DMS153 treated with DMSO at 0.1 percent for 48 hours (cell line): ENCODE results near the gene MED7.

Experiments used
- DNase-seq: peaks from one replicate; lab custom pipeline; 2025; ENCODE audit not compliant: unreplicated experiment; lab: John Stamatoyannopoulos, UW

Gene MED7

GRCh38 chr5:157107508-157107907 is 35.2 kb downstream of the MED7 start:
- no peak for DNase-seq

DNA sequence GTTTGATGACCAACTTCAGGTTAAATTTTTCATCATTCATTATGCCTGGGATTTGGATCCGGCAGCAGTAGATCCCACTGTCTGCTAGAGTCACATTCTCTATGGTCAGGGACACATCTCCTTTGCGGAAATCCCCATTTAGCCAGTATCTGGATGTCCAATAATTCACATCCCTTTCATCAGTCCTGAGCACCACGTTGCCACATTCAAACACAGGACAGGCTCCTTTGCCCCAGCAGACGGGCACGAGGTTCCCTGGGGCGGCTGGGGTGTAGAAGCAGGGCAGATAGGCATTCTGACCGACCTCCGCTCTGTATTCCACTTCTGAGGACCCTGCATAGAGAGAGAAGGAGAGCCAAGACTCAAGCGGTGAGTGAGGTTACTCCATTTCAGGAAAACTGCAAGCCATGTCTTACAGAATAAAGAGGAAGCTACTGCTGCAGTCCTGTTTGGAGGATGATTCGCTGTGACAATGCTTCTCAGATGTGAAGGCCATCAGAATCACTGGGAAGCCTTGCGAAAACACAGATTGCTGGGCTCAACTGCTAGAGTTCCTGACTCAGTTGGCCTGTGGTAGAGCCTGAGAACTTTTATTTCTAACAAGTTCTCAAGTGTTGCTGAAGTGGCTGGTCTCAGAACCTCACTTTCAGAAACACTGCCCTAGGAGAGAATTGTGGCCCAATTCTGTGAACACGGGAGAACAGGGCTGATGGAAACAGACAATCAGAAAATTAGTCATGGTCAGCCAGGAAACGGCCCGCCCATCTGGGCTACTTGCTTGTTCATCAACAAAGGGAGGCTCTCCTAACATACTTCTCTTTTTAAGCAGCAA is 35.8 kb downstream of the MED7 start:
- DNase-seq: no peak

DNA sequence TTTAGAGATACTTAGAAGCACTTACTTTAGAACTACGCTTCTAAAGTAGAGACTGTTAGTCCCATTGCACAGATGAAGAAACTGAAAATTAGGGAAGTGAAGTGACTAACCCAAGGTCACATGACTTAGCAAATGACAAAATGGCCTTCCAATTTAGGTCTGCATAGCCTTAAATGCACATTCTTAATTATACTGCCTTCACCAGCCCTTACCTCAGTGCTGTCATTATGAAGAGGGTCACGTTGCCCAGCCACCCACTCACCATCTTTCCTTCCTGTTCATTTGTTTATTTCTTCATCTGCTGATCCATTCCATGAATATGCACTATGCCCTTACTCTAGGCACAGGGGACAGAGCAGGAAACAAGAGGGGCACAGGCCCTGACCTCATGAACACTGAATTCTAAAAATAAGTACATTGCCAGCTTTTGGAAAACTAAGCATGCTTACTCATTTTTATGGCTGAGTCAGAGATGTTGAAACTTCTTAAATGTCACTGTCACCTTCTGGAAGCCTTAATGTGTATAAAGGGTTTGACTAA is 42.5 kb downstream of the MED7 start:
- no peak for DNase-seq

GRCh38 chr5:157088342-157088990 is 54.2 kb downstream of the MED7 start:
- no peak for DNase-seq
